ENCODE measurements around the gene CELF4.
A peak's percentile ranks its signal among the peaks of the same experiment; 100 is the strongest.

CELF4 gene

DNA sequence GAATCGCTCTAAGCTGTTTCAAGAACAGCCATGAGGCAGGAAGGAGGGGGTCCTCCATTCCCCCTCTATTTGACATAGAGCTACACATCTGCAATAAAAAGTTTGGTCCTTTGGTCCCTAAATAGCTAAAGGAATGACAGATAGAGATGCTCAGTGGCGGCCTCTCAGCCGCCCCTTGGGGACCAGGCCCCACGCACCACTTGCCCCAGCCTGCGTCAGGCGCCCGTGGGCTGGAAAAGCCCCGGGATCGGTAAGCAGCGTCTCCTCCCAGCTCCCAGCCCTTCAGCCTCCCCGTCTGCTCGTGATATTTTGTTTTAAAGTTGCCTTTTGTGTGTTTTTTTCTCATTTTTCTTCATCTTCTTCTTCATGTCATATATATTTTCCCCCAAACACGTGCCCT, 321.0 kb downstream of the CELF4 start:
- TF ChIP-seq YY1 (IDR thresholded peaks at IDR 0.05; ENCODE audit: low read depth), result no peak
- no peak for TF ChIP-seq EGR1 (IDR thresholded peaks at IDR 0.05)
- TF ChIP-seq, protein P1, sequence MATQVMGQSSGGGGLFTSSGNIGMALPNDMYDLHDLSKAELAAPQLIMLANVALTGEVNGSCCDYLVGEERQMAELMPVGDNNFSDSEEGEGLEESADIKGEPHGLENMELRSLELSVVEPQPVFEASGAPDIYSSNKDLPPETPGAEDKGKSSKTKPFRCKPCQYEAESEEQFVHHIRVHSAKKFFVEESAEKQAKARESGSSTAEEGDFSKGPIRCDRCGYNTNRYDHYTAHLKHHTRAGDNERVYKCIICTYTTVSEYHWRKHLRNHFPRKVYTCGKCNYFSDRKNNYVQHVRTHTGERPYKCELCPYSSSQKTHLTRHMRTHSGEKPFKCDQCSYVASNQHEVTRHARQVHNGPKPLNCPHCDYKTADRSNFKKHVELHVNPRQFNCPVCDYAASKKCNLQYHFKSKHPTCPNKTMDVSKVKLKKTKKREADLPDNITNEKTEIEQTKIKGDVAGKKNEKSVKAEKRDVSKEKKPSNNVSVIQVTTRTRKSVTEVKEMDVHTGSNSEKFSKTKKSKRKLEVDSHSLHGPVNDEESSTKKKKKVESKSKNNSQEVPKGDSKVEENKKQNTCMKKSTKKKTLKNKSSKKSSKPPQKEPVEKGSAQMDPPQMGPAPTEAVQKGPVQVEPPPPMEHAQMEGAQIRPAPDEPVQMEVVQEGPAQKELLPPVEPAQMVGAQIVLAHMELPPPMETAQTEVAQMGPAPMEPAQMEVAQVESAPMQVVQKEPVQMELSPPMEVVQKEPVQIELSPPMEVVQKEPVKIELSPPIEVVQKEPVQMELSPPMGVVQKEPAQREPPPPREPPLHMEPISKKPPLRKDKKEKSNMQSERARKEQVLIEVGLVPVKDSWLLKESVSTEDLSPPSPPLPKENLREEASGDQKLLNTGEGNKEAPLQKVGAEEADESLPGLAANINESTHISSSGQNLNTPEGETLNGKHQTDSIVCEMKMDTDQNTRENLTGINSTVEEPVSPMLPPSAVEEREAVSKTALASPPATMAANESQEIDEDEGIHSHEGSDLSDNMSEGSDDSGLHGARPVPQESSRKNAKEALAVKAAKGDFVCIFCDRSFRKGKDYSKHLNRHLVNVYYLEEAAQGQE (IDR thresholded peaks at IDR 0.05; ENCODE audit: low read depth), result no peak
- no peak for TF ChIP-seq TCF12 (IDR thresholded peaks at IDR 0.05; ENCODE audit: low read depth)
- no peak for TF ChIP-seq EP300 (IDR thresholded peaks at IDR 0.05; ENCODE audit: borderline replicate concordance)

- TF ChIP-seq TCF12 (IDR thresholded peaks at IDR 0.05; ENCODE audit: low read depth) (no peak), TEAD4 (IDR thresholded peaks at IDR 0.05) (no peak), CEBPB (IDR thresholded peaks at IDR 0.05) (no peak), CREB1 (IDR thresholded peaks at IDR 0.05; ENCODE audit: low read depth) (no peak), EGR1 (IDR thresholded peaks at IDR 0.05) (no peak), EP300 (IDR thresholded peaks at IDR 0.05; ENCODE audit: borderline replicate concordance) (no peak), FOXM1 (IDR thresholded peaks at IDR 0.05; ENCODE audit: borderline replicate concordance, low read depth) (no peak), ZBTB7A (IDR thresholded peaks at IDR 0.05; ENCODE audit: low read depth) (no peak), RAD21 (IDR thresholded peaks at IDR 0.05; ENCODE audit: low read depth) (no peak), NFIC (IDR thresholded peaks at IDR 0.05) (no peak), TAF1 (IDR thresholded peaks at IDR 0.05; ENCODE audit: low read depth) (no peak)
- TF ChIP-seq, protein P1 (IDR thresholded peaks at IDR 0.05; ENCODE audit: low read depth), result no peak
Observed at GRCh38 chr18:37243741-37244140, 321.9 kb downstream of the CELF4 start.

DNA sequence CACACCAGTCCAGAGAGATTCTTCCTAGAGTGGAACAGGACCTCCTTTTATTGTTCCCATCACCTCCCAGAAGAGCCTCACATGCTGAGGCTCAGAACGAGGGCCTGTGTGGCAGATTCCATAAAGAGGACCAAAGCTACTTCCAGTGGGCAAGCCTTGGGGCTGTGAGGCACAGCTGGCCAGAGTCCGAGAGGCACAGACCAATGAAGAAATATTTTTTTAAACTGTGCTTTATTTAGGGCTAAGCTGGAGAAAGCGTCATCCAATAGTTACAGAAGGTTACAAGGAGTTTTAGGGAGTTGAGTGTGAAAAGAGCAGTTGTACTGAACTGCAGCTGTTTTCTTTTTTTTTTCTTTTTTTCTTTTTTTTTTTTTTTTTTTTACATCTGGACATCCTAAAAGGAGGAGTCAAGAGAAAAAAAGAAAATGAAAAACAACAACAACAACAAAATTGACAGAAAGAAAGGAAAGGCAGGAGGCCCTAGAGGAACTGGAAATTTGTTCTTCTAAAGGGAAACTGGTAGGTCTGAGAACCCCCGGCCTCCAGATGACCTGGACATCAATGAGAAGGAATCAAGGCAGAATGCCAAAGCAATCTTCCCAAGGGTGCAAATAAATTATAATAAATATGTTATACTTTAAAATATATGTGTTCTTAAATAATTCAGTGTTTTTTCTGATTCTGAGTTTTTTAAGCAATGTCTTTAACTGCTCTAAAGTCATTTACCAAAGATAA, 322.6 kb downstream of the CELF4 start:
- TF ChIP-seq MAX (IDR thresholded peaks at IDR 0.05), result no peak
- TF ChIP-seq TCF12 (IDR thresholded peaks at IDR 0.05; ENCODE audit: low read depth), result no peak
- TF ChIP-seq ZBTB7A (IDR thresholded peaks at IDR 0.05; ENCODE audit: low read depth), result no peak
- no peak for TF ChIP-seq RAD21 (IDR thresholded peaks at IDR 0.05; ENCODE audit: low read depth)
- no peak for TF ChIP-seq NFIC (IDR thresholded peaks at IDR 0.05)
- no peak for TF ChIP-seq YY1 (IDR thresholded peaks at IDR 0.05; ENCODE audit: low read depth)
- TF ChIP-seq CEBPB (IDR thresholded peaks at IDR 0.05), result no peak
- TF ChIP-seq, protein P2, sequence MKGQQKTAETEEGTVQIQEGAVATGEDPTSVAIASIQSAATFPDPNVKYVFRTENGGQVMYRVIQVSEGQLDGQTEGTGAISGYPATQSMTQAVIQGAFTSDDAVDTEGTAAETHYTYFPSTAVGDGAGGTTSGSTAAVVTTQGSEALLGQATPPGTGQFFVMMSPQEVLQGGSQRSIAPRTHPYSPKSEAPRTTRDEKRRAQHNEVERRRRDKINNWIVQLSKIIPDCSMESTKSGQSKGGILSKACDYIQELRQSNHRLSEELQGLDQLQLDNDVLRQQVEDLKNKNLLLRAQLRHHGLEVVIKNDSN (IDR thresholded peaks at IDR 0.05), result no peak

- TF ChIP-seq TAF1 (IDR thresholded peaks at IDR 0.05; ENCODE audit: low read depth), result no peak
- no peak for TF ChIP-seq ZBTB7A (IDR thresholded peaks at IDR 0.05; ENCODE audit: low read depth)
- TF ChIP-seq TCF12 (IDR thresholded peaks at IDR 0.05; ENCODE audit: low read depth), result no peak
Observed at GRCh38 chr18:37242091-37242490, 323.5 kb downstream of the CELF4 start.

- no peak for TF ChIP-seq ZBTB7A (IDR thresholded peaks at IDR 0.05; ENCODE audit: low read depth)
- TF ChIP-seq, protein P2 (IDR thresholded peaks at IDR 0.05), result no peak
- peak; percentile 78 for TF ChIP-seq TEAD4 (IDR thresholded peaks at IDR 0.05)
- peak; percentile 40; the same call in 1 of the 2 replicates for TF ChIP-seq CEBPB (IDR thresholded peaks at IDR 0.05)
- no peak for TF ChIP-seq EGR1 (IDR thresholded peaks at IDR 0.05)
- peak; percentile 43; the same call in 1 of the 2 replicates for TF ChIP-seq EP300 (IDR thresholded peaks at IDR 0.05; ENCODE audit: borderline replicate concordance)
Observed at GRCh38 chr18:37238282-37239108, 327.1 kb downstream of the CELF4 start.

DNA sequence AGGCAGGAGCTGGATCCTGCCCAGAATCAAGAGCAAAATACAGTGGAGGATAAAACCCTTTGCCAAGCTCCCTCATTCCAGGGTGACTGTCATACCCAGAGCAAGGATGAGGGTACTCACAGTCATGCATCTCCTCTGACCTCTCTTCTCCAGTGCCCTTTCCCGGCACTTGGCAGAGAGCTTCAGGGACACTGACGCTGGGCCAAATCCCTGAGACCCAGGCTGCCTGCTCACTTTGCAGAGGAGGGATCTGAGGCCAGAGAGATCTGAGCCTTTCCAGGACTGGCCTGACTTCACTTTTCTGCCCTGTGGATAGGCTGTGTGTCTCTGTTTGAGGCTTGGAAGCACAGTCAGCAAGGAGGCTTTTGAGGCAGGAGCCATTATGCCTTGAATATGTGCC, 330.0 kb downstream of the CELF4 start:
- no peak for TF ChIP-seq EP300 (IDR thresholded peaks at IDR 0.05; ENCODE audit: borderline replicate concordance)
- no peak for TF ChIP-seq CREB1 (IDR thresholded peaks at IDR 0.05; ENCODE audit: low read depth)
- TF ChIP-seq MAX (IDR thresholded peaks at IDR 0.05), result no peak
- no peak for TF ChIP-seq TAF1 (IDR thresholded peaks at IDR 0.05; ENCODE audit: low read depth)
- no peak for TF ChIP-seq NFIC (IDR thresholded peaks at IDR 0.05)
- TF ChIP-seq, protein P2 (IDR thresholded peaks at IDR 0.05), result no peak
- no peak for TF ChIP-seq FOXM1 (IDR thresholded peaks at IDR 0.05; ENCODE audit: borderline replicate concordance, low read depth)
- TF ChIP-seq, protein P1 (IDR thresholded peaks at IDR 0.05; ENCODE audit: low read depth), result no peak
- TF ChIP-seq TEAD4 (IDR thresholded peaks at IDR 0.05), result no peak
- no peak for TF ChIP-seq CEBPB (IDR thresholded peaks at IDR 0.05)
- no peak for TF ChIP-seq EGR1 (IDR thresholded peaks at IDR 0.05)

Measured in Ishikawa (cell line).